Measurements from ENCODE around the gene NOL9. TPM values are rescaled to one million over a fixed set of nuclear protein-coding genes. Genes with fewer than 3 reads are reported as not detected.

NOL9 gene
- polyA plus RNA-seq, 1 experiment, result 9.5 TPM

DNA sequence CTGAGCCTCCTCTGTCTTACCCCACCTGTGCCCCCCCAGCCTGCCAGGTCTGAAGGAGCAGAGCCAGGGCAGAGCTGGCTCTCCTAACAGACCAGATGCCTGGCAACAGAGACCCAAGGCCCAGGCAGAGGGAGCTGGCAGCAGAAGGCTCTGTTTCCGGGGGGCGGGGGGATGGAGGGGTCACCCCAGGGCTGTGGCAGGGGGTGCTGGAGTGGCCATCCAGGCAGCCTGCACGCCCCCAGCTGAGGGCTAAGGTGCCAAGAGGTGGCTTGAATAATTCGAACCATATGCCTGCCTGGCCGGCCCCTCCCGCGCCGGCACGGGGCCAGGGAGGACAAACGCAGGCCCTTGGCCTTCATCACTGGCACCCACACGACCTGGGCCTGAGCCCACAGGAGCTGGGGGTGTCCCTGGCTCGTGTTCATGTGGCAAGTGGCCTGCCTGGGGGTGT is 46.8 kb downstream of the NOL9 start:
- DNase-seq (ENCODE audit: low read depth), result no peak
- ChIA-PET CTCF (interaction anchor here (0.7 to 1.6 kb wide), 4 partner anchors 14 to 36 kb away, joined by 3 to 5 read pairs (median 4); partner anchors contain the start of gene PLEKHG5), POLR2A (no interaction called here)
- TF ChIP-seq, protein P1, sequence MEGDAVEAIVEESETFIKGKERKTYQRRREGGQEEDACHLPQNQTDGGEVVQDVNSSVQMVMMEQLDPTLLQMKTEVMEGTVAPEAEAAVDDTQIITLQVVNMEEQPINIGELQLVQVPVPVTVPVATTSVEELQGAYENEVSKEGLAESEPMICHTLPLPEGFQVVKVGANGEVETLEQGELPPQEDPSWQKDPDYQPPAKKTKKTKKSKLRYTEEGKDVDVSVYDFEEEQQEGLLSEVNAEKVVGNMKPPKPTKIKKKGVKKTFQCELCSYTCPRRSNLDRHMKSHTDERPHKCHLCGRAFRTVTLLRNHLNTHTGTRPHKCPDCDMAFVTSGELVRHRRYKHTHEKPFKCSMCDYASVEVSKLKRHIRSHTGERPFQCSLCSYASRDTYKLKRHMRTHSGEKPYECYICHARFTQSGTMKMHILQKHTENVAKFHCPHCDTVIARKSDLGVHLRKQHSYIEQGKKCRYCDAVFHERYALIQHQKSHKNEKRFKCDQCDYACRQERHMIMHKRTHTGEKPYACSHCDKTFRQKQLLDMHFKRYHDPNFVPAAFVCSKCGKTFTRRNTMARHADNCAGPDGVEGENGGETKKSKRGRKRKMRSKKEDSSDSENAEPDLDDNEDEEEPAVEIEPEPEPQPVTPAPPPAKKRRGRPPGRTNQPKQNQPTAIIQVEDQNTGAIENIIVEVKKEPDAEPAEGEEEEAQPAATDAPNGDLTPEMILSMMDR (IDR thresholded peaks at IDR 0.05; ENCODE audit: insufficient read depth, low read depth, low read length), result no peak
- no peaks in the 10 kb centered on the region for H3K27me3 ChIP-seq (ENCODE audit: control insufficient read depth, insufficient read depth, low read length)
- no peaks in the 10 kb centered on the region for H3K36me3 ChIP-seq (ENCODE audit: control insufficient read depth, insufficient read depth, low read length)
- no peak overlapping the region for H3K4me3 ChIP-seq (ENCODE audit: low read depth, low read length)

- Histone ChIP-seq H3K4me3 (ENCODE audit: low read depth, low read length) (no peak overlapping the region), H3K27me3 (ENCODE audit: control insufficient read depth, insufficient read depth, low read length) (no peaks in the 10 kb centered on the region), H3K36me3 (ENCODE audit: control insufficient read depth, insufficient read depth, low read length) (no peaks in the 10 kb centered on the region)
- DNase-seq (ENCODE audit: low read depth), result no peak
- ChIA-PET POLR2A (no interaction called here), CTCF (interaction anchor here (0.7 to 1.6 kb wide), 4 partner anchors 13 to 35 kb away, joined by 3 to 5 read pairs (median 4); partner anchors contain the start of gene PLEKHG5)
- TF ChIP-seq, protein P1 (IDR thresholded peaks at IDR 0.05; ENCODE audit: insufficient read depth, low read depth, low read length), result no peak
Observed at GRCh38 chr1:6507037-6507428, 47.3 kb downstream of the NOL9 start.

DNA sequence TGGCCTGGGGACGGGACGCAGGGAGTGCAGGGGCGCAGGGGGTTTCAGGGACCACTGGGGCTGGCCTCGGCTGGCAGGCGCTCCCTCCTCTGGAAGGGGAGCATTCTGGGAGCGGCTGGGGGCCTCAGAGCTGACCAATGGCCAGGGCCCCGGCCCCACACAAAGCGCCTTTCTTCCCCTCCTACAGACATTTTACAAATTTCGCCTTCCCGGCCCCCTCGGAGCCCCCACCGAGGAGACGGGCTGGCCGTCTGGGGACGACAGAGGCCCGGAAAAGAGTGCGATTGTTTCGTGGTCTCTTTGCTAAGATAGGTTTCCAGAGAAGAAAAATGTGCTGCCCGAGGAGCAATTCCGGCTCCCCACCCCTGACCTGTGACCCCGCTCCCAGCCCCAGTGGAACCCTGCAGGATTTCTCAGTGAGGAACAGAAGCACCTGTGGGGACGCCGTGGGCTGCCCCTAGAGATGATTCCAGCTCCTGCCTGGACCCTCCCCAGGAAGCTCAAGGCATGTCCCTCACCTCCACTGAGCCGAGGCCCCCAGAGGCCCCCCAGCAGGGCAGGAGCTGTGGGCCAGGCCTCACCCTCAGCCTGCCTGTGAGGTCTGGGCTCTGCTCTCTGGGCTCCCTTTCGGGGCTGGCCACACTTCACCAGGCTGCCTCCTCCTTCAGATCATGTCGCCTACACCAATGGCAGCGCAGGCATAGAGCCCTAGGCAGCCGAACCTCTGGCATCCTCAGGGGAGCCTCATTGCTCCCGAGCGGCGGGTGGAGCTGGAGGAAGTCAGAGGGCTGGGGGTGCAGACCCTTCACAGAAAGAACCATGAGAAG is 47.9 kb downstream of the NOL9 start:
- no peaks in the 10 kb centered on the region for H3K27me3 ChIP-seq (ENCODE audit: control insufficient read depth, insufficient read depth, low read length)
- no peak for DNase-seq (ENCODE audit: low read depth)
- no peak overlapping the region for H3K4me3 ChIP-seq (ENCODE audit: low read depth, low read length)
- H3K36me3 ChIP-seq (ENCODE audit: control insufficient read depth, insufficient read depth, low read length), result no peaks in the 10 kb centered on the region
- POLR2A ChIA-PET, result no interaction called here
- TF ChIP-seq, protein P1 (IDR thresholded peaks at IDR 0.05; ENCODE audit: insufficient read depth, low read depth, low read length), result no peak
- CTCF ChIA-PET, result interaction anchor here (0.9 to 1.6 kb wide), 3 partner anchors 13 to 22 kb away, joined by 3 to 5 read pairs (median 5); partner anchors contain the start of gene PLEKHG5

- H3K36me3 ChIP-seq (ENCODE audit: control insufficient read depth, insufficient read depth, low read length), result no peaks in the 10 kb centered on the region
- POLR2A ChIA-PET, result no interaction called here
- CTCF ChIA-PET, result interaction anchor here (0.8 to 1.6 kb wide), 2 partner anchors 12 kb away, joined by 3 to 5 read pairs; no protein-coding TSS in a partner anchor
- H3K4me3 ChIP-seq (ENCODE audit: low read depth, low read length), result no peak overlapping the region
- DNase-seq (ENCODE audit: low read depth), result no peak
- TF ChIP-seq, protein P1 (IDR thresholded peaks at IDR 0.05; ENCODE audit: insufficient read depth, low read depth, low read length), result no peak
- H3K27me3 ChIP-seq (ENCODE audit: control insufficient read depth, insufficient read depth, low read length), result no peaks in the 10 kb centered on the region
Observed at GRCh38 chr1:6505367-6506209, 48.7 kb downstream of the NOL9 start.

GRCh38 chr1:6504887-6505286 is 49.4 kb downstream of the NOL9 start:
- Histone ChIP-seq H3K27me3 (ENCODE audit: control insufficient read depth, insufficient read depth, low read length) (no peaks in the 10 kb centered on the region), H3K36me3 (ENCODE audit: control insufficient read depth, insufficient read depth, low read length) (no peaks in the 10 kb centered on the region), H3K4me3 (ENCODE audit: low read depth, low read length) (no peak overlapping the region)
- TF ChIP-seq, protein P1 (IDR thresholded peaks at IDR 0.05; ENCODE audit: insufficient read depth, low read depth, low read length), result no peak
- no peak for DNase-seq (ENCODE audit: low read depth)
- ChIA-PET CTCF (interaction anchor here (0.8 kb wide), 1 partner anchor 12 kb away, joined by 3 read pairs; no protein-coding TSS in a partner anchor), POLR2A (no interaction called here)
